Cardiac septum (tissue), 1 donor: ENCODE results near the gene RAB3GAP2. TPM values are rescaled to one million over a fixed set of nuclear protein-coding genes. Genes with fewer than 3 reads are reported as not detected.
"Not testable (repeated sequence)": the region's sequence is repeated elsewhere in the genome, so short reads cannot be mapped to it uniquely, and the experiment has no call there.

Source experiments
- DNase-seq: peaks from one replicate; pipeline ENCODE4 v3.0.0-alpha.2; 2020; ENCODE audit warnings: low spot score
- intact Hi-C: fragments of 100-400 bp; cut with DNase I; formaldehyde crosslinking; loops from one replicate; pipeline ENCODE4 v1.14.0; 2022
- total RNA-seq: library from RNA; stranded (reverse); fragmentation: NEBNext Ultra II Directional; extraction: Animal tissue kit (Norgen Biotek cat#: 25700); gene quantifications from one replicate; pipeline ENCODE4 v1.2.1, GENCODE V29; 2021
- donor health status: DM: no; HTN: no; CAD: no.

Gene RAB3GAP2
- total RNA-seq, 1 donor from 2014 or later: 26.6 TPM

DNA sequence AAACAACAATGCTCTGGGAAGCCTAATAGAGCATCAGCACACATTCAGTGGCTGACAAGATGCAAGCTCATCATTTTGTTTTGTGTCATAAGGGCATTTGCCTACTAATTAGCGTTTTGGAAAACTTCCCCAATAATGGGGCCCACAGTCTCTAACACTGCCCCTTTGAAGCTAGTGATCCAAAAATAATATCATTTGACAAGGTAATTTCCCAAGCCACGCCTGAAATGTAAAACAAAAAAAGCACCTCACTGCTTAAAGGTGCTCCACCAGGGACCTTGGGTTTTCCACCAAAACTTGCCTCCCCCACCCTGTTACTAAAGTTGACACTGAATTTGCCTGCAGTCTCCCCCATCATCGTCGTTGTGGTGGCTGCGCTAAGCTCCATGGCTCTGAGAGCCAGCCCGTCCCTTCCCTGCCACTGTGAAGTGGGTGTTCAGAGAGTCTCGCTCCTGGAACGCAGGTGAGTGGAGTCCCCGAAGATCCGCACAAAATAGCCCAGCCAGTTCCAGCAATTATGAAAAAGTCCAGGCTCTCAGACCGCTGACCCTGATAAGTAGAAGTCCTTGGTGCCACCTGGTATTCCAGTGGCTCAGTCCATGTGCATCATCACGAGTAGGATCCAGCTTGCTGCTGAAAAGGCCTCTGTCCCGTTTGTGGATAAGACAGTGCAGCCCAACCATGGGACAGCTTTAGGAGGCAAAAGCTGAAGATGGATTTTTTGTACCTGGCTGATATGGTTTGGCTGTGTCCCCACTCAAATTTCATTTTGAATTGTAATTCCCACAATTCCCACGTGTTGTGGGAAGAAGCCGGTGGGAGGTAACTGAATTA, 52.2 kb downstream of the RAB3GAP2 start:
- no peak for DNase-seq
- intact Hi-C loops: loop anchor here (10.0 kb wide), 1 partner anchor 555 kb away; no protein-coding TSS in a partner anchor

DNA sequence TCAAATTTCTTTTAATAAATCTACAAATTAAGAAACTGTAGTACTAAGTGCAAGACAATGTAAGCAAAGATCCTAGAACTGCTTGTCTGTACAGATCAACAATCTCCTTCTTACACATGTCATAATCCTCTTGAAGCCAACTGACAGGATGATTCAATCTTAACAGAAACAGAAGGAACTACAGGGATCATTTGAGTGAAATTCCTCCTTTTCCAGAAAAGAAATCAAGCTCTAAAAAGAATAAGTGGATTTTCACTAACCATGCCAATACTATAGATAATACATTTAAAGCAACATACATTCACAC, 53.2 kb downstream of the RAB3GAP2 start:
- intact Hi-C loops: no loop called here
- DNase-seq: no peak

DNA sequence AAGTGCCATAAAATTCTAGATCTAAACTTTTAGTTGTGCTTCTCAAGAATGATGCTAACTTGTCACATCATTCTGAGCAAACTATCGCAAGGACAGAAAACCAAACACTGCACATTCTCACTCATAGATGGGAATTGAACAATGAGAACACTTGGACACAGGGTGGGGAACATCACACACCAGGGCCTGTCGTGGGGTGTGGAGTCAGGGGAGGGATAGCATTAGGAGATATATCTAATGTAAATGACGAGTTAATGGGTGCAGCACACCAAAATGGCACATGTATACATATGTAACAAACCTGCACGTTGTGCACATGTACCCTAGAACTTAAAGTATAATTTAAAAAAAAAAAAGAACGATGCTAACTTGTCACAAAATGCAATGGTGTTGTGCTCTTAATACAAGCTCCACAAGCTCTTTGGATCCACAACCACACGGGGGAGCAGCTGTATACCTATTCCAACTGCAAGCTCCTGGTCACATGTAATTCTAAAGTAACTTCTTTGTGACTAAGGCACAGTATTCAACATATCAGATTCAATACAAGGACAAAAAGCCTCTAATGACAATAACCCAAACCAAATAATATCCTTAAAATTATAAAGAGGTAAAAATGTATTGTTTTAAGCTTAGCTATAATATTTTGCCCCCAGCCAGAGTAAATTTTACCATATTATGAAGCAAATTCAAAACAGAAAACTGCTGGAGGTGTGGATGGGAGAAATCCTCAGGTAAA, 53.7 kb downstream of the RAB3GAP2 start:
- intact Hi-C loops, DNase-seq: not testable (repeated sequence)

DNA sequence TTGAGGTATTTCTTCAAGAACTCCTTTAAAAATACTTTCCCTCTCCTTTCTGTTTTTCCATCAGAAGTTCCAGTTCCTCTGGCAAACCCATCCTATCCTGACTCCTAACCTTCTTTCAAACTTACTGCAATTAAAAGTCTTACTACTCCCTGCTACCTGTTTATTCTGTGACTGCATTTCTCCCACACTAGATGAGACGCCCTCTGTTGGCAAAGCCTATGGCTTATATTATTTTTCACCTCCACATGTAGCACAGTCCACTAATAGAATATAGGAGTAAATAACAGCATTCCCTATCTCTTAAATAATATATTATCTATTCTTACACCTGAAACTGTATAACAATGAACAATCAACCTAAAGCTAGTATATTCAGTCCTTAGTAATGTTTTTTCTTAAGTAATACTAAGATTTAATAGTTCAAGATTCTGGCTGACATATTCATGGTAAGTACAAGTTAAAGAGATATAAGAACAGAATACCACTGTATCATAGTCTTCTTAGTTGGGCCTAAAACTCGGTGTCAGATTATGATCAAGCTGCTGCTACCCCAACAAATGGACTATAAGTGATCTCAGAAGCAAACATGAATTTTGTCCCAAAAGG, 54.8 kb downstream of the RAB3GAP2 start:
- DNase-seq: no peak
- intact Hi-C loops: no loop called here

DNA sequence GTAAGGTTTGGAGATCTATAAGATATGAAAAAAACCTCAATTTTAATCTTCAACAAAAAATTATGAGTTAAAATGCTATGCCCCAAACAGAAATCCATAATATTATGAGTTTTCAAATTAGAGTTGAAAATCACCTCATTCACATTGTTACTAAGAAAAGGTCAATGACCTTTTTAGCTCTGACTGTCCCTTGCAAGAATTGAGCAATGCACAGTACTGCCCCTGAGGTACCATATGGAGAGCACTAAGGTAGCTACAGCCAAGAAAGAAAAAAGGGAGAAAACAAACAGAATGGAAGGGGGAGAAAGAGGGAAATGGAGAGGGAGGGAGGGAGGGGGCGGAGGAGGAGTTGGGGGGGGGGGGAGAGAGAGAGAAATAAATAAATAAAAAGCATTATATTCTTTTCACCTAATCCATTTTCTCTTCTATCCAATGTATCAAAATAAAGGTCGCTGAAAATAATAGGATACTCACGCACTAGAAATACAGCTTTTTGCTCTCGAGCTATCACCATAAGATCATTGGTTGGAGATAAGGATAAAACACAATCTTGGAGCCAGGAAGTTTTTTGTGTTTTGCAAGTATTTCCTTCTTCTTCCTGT, 58.8 kb downstream of the RAB3GAP2 start:
- no peak for DNase-seq
- intact Hi-C loops: no loop called here

DNA sequence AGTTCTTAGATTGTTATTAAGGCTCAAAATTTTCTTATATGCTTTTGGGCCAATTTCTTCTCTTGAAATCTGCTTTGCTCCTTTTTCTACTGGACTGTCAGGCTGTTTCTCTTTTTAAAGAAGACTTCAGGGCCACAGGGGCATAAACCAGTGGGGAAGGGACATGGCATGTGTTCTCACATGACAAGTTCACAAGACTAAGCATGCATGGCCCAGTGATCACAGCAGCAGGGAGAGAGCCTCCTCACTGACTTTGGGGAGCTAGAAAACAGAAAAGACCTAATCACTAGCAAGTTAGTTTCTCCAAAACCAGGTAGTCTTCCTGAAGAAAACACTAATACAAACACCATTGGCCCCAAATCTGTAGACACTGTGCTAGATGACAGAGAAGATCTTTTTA, 64.8 kb downstream of the RAB3GAP2 start:
- intact Hi-C loops: no loop called here
- DNase-seq: no peak

DNA sequence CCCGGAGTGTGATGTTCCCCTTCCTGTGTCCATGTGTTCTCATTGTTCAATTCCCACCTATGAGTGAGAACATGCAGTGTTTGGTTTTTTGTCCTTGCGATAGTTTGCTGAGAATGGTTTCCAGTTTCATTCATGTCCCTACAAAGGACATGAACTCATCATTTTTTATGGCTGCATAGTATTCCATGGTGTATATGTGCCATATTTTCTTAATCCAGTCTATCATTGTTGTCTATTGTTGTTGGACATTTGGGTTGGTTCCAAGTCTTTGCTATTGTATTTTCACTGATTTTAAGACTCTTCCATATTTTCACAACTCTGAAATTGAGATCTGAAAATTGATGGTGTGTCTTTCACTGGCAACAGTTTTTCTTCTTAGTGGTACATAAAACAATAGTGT, 67.5 kb downstream of the RAB3GAP2 start:
- DNase-seq, intact Hi-C loops: not testable (repeated sequence)

DNA sequence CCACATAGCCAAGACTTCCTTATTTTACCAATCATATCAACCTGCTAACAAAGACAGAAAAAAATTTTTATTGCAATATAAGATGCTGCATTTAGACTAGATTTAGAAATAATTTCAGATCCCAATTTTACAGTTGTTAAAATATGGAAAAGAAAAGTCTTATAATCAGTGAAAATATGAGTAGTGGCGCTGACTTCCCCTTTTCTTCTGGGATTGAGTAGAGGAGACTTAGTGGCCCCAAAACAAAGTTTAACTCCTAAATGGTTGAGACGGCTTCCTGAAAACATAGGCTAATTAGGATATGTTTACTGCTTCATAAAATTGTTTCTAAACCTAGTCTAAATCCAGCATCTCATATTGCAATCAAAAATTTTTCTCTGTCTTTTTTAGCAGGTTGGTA, 68.4 kb downstream of the RAB3GAP2 start:
- no peak for DNase-seq
- intact Hi-C loops: no loop called here

DNA sequence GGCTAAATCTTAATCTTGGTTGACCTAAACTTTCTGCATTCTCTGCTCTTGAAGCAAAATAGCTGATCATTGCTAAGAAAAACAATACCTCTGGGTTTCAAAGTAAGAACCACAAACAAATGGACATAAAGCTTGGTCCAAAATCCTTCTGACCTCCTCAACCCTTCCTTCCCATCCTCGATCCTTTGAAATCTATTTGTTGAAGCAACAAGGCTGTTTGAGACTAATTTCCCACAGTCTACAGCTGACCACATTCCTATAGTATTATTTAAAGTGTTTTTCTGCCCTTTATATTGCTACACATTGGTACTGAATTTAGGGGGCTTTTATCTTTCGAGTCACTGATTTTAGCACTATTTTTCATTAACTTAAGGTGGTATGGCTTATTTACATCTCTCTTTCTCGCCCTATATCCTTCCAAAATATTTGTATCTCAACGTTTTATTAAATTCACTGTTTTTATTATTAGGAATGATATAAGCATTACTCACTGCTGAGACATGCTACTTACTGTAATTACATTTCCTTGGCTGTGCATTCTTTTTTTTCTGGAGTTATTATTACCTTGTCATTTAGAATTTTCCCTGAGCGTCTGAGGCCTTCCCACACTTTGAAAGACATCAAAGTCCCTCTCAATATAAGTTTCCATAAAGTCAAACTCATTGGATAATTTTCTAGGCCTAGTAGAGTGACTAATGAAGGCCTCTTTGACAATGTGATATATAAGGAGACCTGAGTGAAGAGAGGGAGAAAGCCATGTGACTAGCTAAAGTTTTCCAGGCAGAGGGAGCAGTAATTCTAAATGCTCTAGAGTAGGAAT, 73.9 kb downstream of the RAB3GAP2 start:
- intact Hi-C loops: no loop called here
- no peak for DNase-seq

DNA sequence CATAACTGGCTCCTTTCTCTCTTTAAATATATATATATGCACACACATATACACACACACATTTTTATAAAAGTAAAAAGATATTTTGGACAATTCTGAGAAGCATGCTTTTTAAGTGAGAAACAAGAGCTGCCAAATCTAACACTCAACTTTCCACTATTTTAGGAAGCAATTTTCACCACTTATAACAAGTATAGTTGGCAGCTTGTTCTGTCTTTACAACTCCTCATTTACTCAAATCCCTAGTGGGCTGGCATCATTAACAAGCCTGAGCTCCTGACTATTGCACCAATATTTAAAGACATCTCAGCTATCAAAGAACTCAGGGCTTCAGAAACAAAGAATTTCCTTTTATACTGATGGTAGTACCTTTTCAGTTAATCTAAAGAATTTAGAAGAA, 76.6 kb downstream of the RAB3GAP2 start:
- no peak for DNase-seq
- intact Hi-C loops: no loop called here

DNA sequence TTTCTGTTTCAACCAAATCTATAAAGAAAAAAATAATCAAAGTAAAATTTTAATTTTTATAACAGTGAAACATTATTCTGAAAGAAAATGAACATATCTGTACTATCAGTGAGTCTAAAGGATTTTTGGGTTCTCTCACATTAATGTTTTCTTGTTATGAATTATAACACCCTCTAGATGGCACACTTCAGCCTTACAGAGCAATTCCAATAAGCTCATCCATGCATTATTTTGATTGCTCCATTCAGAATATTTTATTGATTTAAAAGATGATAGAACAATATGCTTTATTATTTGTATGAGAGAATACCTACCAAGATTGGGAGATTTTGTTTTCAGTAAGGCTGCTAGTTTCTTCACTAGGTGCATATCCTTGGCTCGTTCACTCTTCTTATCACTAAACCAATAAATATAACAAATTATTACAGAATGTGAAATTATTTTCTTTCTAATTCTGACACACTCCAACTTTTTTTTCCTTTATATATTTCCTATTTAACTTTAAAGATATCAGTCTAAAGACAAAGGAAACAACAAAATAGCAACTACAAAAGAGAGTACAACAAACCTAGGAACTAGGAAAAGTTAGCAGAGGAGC, 82.4 kb downstream of the RAB3GAP2 start:
- DNase-seq: no peak
- intact Hi-C loops: no loop called here

DNA sequence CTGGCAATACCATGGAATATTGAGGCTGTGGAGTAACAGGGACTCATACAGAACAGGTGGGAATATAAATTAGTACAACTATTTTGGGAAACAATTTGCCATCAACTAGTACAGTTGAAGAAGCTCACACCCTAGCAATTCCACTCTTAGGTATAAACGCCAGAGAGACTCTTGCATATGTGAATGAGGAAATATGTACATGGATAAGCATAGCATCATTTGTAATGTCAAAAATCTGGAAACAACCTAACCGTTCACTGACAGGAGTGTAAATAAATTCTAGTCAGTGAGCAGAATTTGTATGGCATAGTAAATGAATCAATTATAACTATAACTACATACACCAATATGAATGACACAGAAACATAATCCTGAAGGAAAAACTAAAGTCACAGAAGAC, 83.7 kb downstream of the RAB3GAP2 start:
- no peak for DNase-seq
- intact Hi-C loops: no loop called here

DNA sequence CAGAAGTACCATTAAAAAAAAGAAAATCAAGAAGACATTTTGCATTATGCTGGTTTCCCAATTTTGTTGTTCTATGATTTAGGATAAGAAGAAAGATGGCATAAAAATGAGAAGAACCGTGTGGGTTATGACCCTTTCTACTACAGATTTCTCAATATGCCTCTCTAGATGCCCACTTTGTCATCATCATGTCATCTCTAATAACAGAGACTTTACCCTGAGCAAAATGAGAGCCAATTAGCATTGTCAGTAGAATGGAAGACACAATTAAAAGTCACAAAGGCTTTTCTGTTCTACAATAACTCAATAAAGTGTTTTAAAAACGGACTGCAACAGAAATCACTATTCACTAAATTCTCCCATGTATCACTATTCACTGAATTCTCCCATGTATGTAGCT, 85.5 kb downstream of the RAB3GAP2 start:
- no peak for DNase-seq
- intact Hi-C loops: no loop called here

DNA sequence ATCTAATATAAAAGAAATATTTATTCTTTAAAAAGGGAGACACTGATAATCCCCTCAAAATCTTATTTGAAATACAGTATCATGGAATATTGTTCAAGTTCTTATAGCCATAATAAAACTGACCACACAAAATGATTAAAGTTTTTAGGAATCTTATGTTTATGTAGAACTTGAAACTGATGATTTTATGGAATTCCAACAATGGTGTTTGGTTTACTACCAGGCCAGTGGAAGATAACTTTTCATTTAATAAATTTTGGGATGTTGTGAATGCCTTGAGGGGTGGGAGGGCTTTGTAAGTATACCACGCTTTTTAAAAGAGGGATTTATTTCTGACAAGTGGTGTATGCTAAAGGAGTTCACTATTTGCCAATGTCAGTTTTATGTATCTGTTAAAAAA, 87.7 kb downstream of the RAB3GAP2 start:
- intact Hi-C loops: no loop called here
- DNase-seq: no peak

DNA sequence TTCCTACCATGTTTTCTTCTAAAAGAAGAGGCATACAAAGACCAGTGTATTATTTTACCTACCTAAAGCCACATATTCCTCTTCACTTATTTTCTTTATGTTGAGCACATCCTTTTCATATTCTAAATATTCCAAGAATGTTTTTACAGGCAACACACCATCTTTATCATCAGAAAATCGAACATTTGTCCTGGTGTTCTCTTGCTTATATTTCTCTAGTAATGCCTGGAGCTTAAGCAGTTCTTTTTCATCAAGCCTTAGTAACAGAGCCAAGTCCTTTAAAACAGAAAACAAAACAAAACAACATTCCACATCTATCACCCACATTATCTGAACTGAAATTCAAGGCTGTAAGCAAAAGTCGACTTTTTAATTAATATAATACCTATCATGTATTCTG, 89.6 kb downstream of the RAB3GAP2 start:
- no peak for DNase-seq
- intact Hi-C loops: no loop called here

DNA sequence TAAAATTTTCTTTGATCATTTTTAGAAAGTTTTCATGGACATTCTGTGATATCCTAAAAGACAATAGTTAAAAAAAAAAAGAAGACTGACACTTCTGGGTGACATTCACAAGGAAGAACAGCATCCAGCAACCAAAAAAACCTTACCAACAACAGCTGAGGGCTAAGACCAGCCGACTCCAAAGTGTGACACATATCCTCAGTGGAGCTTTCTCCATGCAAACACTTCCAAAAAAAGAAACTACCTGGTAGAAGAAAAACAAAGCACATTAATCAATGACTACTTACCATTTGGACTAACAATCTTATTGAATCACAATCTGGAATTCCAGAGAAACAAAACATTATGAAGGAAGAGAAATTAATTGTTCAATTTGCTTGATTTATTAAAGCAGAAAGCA, 90.1 kb downstream of the RAB3GAP2 start:
- DNase-seq: no peak
- intact Hi-C loops: no loop called here

DNA sequence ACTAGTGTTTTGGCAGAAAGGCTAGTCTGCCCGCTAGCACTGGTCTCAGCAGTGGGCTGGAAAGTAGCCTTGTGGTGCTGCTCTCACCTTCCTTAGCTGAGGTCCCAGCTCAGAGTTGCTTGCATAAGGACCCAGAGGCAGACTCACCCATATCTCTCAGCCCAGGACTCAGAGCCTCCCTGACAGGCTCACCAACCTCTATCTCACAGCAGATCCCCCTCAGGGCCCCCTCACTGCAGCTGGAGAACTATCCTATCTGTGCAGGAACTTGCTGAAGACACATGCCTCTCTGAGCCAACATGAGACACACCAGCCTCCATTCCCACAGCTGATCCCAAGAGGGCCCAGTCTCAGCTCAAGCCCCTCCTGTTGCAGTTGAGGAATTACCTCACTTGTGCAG, 95.7 kb downstream of the RAB3GAP2 start:
- intact Hi-C loops: no loop called here

DNA sequence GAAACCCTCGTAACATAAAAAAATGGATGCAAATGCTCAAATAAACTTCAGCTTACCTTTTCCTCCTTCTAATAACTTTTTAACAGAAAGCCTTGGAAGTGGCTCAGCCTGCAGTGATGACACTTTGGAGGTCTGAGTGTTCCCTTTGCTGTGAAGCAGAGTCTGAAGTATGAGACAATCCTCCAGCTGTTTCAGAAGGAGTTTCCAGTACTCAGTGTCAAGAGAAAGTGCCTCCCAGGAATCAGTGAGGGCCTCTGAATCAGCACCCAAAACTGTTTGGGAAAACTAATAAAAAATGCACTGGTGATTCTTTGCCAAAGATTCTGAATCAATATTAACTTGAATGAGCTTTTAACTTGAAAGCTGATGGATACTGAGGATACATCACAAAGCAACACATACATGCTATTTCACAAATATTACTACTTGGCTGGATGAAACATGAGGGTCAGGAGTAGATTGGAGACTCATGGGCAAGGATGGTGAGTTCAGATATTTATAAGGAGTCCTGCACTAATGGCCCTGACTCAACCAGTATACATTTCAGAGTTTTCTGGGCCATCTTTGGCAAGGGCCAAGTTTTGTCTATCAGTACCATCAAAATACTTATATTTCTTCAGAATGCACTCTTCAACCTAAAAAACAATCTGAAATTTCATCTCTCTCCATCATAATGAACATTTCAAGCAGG, 101.3 kb downstream of the RAB3GAP2 start:
- intact Hi-C loops: no loop called here

More for the DNA sequence above, 95.7 kb downstream of the RAB3GAP2 start:
- DNase-seq: no peak

DNA sequence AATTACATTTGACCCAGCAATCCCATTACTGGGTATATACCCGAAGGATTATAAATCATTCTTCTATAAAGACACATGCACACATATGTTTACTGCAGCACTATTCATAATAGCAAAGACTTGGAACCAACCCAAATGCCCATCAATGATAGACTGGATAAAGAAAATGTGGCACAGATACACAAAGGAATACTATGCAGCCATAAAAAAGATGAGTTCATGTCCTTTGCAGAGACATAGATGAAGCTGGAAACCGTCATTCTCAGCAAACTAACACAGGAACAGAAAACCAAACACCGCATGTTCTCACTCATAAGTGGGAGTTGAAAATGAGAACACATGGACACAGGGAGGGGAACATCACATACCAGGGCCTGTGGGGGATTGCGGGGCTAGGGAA, 102.4 kb downstream of the RAB3GAP2 start:
- intact Hi-C loops, DNase-seq: not testable (repeated sequence)

More for the DNA sequence above, 101.3 kb downstream of the RAB3GAP2 start:
- DNase-seq: no peak
